Psoas muscle (tissue), 8 donors: ENCODE results near the gene BCAS1. TPM values are rescaled to one million over a fixed set of nuclear protein-coding genes. Genes with fewer than 3 reads are reported as not detected.

Source experiments
- ATAC-seq, 4 donors: fragments of 200-7000 bp; cut with Tn5 transposase; one replicate each; pipeline ENCODE4 v1.9.1; 2020; ENCODE audit warnings: moderate library complexity in 3 of 4, mild to moderate bottlenecking in 2 of 4
- DNase-seq, 2 donors: peaks; one replicate each; pipeline ENCODE4 v3.0.0-alpha.2; 2020
- H3K27ac ChIP-seq: fragments of 200-600 bp; one replicate; pipeline ENCODE4 v1.8.0; 2022
- H3K27me3 ChIP-seq, 3 donors: fragments of 200-600 bp in 1 of 3; one replicate each; pipeline versions ENCODE4 v1.6.1 to v1.8.0; 2013 to 2022; ENCODE audit warnings: low read length in 2 of 3, mild to moderate bottlenecking in 2 of 3, moderate library complexity in 1 of 3; ENCODE audit not compliant: insufficient read depth in 3 of 3
- H3K36me3 ChIP-seq, 2 donors: fragments of 200-600 bp in 1 of 2; one replicate each; pipeline versions ENCODE4 v1.6.1 to v1.8.0; 2013 to 2022; ENCODE audit warnings: low read depth in 1 of 2, mild to moderate bottlenecking in 1 of 2, moderate library complexity in 1 of 2; ENCODE audit not compliant: insufficient read depth in 1 of 2
- H3K4me1 ChIP-seq: fragments of 200-600 bp; one replicate; pipeline ENCODE4 v1.8.0; 2022
- H3K4me3 ChIP-seq: fragments of 200-600 bp; one replicate; pipeline ENCODE4 v1.8.0; 2022; ENCODE audit warnings: mild to moderate bottlenecking
- H3K9me3 ChIP-seq: fragments of 200-600 bp; one replicate; pipeline ENCODE4 v1.8.0; 2022
- CTCF ChIP-seq: fragments of 200-600 bp; IDR thresholded peaks from one replicate; pipeline ENCODE4 v1.8.0; 2022; ENCODE audit warnings: antibody characterized with exemption
- WGBS, 3 donors: extraction: QIAGEN DNeasy Blood & Tissue Kit; methylation state at CpG; one replicate each; pipeline versions ENCODE4 v1.1.6 to v1.1.7; 2013; 5-methylcytosine and 5-hydroxymethylcytosine counted together
- intact Hi-C, 2 donors: fragments of 100-400 bp; cut with DNase I; formaldehyde crosslinking; loops; one replicate each; pipeline versions ENCODE4 v1.11.0 to v1.14.2; 2022
- polyA plus RNA-seq, 3 donors: library from polyadenylated mRNA; stranded (reverse); fragments of 200-250 nt; gene quantifications; one replicate each; pipeline ENCODE4 v1.2.3, GENCODE V29; 2013
- total RNA-seq, 4 donors: library from RNA; stranded (reverse); fragmentation: NEBNext Ultra II Directional in 2 of 4; extraction: Animal tissue kit (Norgen Biotek cat#: 25700) in 2 of 4; gene quantifications; one replicate each; pipeline versions ENCODE4 v1.2.1 to v1.2.4, GENCODE V29; 2021 to 2023
- donor health status: healthy with polysubstance abuse.
- donor health status: DM: no; HTN: no; CAD: no; lungs with moderate emphysema.
- donor health status: Bipolar disorder and iron deficiency.
- donor health status: healthy.
- donor health status: DM: yes; HTN: yes; CAD: no.
- donor health status: DM: no; HTN: no; CAD: no.
- donor health status: DM: no; HTN: no; CAD: no.
- donor health status: DM: yes; HTN: yes; CAD: no.

Gene BCAS1
- total and polyA plus RNA-seq, 7 donors: 0.01 to 0.26 (median 0.16) TPM; not detected in 2

GRCh38 chr20:53918020-53918311 lies 152.4 kb downstream of the BCAS1 start:
- no peaks in the 10 kb centered on the region for H3K27me3 ChIP-seq
- peaks cover 6% of the 10 kb centered on the region for H3K4me1 ChIP-seq
- DNase-seq (no peak), ATAC-seq (no peak)
- no peak for TF ChIP-seq CTCF
- H3K9me3 ChIP-seq: no peaks in the 10 kb centered on the region
- H3K4me3 ChIP-seq: no peak overlapping the region
- H3K36me3 ChIP-seq: no peaks in the 10 kb centered on the region
- intact Hi-C loops: no loop called here
- no peak overlapping the region for H3K27ac ChIP-seq

- Histone ChIP-seq H3K9me3 (no peaks in the 10 kb centered on the region), H3K4me1 (peaks cover 6% of the 10 kb centered on the region), H3K36me3 (no peaks in the 10 kb centered on the region), H3K4me3 (no peak overlapping the region), H3K27ac (peak overlapping the region; percentile 81), H3K27me3 (no peaks in the 10 kb centered on the region)
- WGBS, 3 donors: 34 to 35% (median 34%) methylated on average over 10 of the region's 10 CpGs
- peak; percentile 47 to 69 for DNase-seq
- ATAC-seq: peak in 1 of 4 donors; percentile 3
- intact Hi-C loops: loop anchor here in 1 of 2 donors (2.0 kb wide), 1 partner anchor 337 kb away; no protein-coding TSS in a partner anchor
- no peak for TF ChIP-seq CTCF
These were observed 153.0 kb downstream of the BCAS1 start for GRCh38 chr20:53917145-53918019.

- intact Hi-C loops: loop anchor here in 1 of 2 donors (2.0 kb wide), 1 partner anchor 335 kb away; no protein-coding TSS in a partner anchor
- peak overlapping the region; percentile 79 for H3K4me3 ChIP-seq
- H3K4me1 ChIP-seq: peaks cover 6% of the 10 kb centered on the region
- 56 to 68% (median 63%) methylated on average over 2 of the region's 2 CpGs for WGBS, 3 donors
- TF ChIP-seq CTCF: no peak
- H3K27ac ChIP-seq: peak overlapping the region; percentile 81
- no peaks in the 10 kb centered on the region for H3K36me3 ChIP-seq
- H3K27me3 ChIP-seq: no peaks in the 10 kb centered on the region
- no peak for DNase-seq
- ATAC-seq: peak in 1 of 4 donors; percentile 13
- H3K9me3 ChIP-seq: no peaks in the 10 kb centered on the region
These were observed 154.3 kb downstream of the BCAS1 start for GRCh38 chr20:53916173-53916512.

DNA sequence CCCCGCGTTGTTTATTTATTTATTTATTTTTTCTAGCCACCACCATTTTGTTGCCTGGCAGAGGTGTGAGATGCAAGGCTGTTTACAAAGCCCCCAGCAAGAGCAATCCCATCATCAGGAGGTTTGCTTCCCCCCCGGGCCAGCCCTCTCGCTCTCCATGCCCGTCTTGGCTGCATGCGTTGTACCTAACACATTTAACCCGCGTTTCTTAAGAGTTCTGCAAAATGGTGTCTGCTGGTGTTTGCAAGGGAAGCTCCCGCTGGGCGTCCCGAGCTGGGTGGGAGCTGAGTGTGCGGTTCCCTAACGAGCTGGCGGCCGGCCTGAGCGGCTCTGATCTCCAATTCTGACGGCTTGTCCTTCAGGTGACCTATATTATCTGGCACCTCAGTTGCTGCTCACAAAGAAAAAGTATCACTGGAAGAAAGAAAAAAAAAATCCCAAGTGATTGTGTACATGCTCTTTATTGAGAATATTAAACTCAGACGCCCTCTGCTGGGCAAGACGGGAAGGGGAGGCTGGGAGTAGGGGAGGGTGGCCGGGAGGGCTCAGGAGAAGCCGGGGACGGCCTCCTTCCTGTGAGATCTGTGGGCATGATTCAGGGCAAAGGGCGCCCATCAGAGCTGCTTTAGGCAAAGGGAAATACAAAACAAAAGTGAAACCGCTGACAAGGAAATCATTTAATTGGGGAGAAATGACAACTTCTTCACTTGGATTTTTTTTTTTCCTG lies 154.8 kb downstream of the BCAS1 start:
- Histone ChIP-seq H3K36me3 (no peaks in the 10 kb centered on the region), H3K4me3 (peak overlapping the region; percentile 79), H3K27me3 (no peaks in the 10 kb centered on the region), H3K27ac (peak overlapping the region; percentile 81), H3K4me1 (peaks cover 6% of the 10 kb centered on the region), H3K9me3 (no peaks in the 10 kb centered on the region)
- ATAC-seq: peak; percentile 94 to 96 (median 95)
- DNase-seq: peak; percentile 93 to 95
- peak; percentile 79 for TF ChIP-seq CTCF
- intact Hi-C loops: loop anchor here (1.0 to 2.0 kb wide), 2 partner anchors 335 to 337 kb away; no protein-coding TSS in a partner anchor
- 0 to 1% (median 1%) methylated on average over 24 of the region's 24 CpGs for WGBS, 3 donors
